ENCODE data around the gene COL4A4.

Gene COL4A4

DNA sequence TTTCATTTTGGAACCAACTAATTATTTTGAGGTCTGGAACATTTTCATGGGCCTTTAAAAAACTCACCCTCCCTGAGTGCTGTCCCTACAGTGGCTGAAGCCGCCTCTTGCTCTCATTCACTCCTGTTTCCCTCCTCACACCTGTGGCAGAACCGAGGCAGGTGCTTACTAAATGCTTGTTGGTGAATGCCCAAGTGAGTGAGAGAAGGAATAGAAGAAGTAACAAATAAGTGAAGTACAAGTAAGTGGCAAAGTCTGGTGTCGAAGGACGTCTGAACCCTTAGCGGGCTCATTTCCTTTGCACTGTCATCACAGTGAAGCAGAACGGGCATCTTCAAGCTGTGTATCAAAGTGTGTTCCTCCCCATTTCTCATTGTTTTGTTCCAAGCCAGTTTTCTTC, 192.9 kb downstream of the COL4A4 start:
- DNase-seq (ENCODE audit: low spot score in 2 of 2) (no peak), ATAC-seq (no peak)
- Mint-ChIP-seq H3K4me1 (no peaks in the 10 kb centered on the region), H3K4me3 (no peak overlapping the region), H3K27ac (peak overlapping the region; percentile 44), H3K9me3 (no peaks in the 10 kb centered on the region), H3K36me3 (no peaks in the 10 kb centered on the region)

DNA sequence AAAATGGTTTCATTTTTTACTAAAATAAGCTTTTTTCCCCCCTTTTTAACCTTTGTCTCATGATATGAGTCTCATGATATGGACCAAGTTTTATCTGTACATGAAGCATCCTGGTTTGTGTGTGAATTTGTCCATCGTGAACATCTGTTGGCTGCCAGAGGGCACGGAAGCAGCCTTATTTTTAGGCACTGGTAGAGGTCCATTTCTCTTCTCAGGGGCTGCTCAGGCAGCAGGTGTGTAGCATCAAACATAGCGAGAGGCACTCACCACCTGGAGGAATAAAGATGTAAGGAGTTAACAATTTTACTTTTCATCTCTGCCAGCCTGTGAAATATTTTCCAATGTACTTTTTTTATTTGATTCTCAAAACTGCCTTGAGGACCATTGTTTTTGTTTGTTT, 193.6 kb downstream of the COL4A4 start:
- H3K27ac Mint-ChIP-seq: peak overlapping the region; percentile 44
- no peak for DNase-seq (ENCODE audit: low spot score in 2 of 2)
- ATAC-seq: no peak
- H3K4me3 Mint-ChIP-seq: no peak overlapping the region
- H3K4me1 Mint-ChIP-seq: no peaks in the 10 kb centered on the region
- H3K36me3 Mint-ChIP-seq: no peaks in the 10 kb centered on the region
- H3K9me3 Mint-ChIP-seq: no peaks in the 10 kb centered on the region

DNA sequence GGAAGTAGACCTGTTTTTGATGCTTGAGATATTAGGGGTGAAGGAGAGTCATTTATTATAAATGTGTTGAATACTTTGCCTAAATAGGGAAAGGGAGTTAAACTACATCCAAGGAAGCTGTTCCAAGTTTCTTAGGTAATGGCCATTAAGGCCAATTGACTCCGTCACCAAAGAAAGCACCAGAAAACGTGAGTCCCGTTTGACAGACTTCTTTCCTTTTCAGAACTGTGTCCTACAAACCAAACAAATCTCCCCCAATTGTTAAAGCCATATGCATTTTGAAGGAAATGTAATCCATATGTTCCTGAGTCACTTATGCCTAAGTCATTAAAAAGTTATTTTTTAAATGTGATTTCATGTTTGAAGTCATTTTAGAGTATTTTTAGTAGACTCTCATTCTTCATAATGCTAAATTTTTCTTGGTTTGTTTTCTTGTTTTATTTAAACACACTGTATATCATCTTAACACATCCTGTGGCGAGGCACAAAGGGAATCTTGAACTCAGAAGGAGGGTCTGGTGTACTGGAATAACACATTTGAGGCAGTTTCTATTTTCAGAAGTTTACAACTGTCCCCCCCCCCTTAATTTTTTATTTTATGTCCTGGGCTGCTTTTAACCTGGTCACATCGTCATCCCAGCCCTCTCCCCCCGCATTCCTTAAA, 194.5 kb downstream of the COL4A4 start:
- ATAC-seq (no peak), DNase-seq (ENCODE audit: low spot score in 2 of 2) (no peak)
- Mint-ChIP-seq H3K4me1 (no peaks in the 10 kb centered on the region), H3K27ac (no peak overlapping the region), H3K4me3 (no peak overlapping the region), H3K36me3 (no peaks in the 10 kb centered on the region), H3K9me3 (no peaks in the 10 kb centered on the region)

DNA sequence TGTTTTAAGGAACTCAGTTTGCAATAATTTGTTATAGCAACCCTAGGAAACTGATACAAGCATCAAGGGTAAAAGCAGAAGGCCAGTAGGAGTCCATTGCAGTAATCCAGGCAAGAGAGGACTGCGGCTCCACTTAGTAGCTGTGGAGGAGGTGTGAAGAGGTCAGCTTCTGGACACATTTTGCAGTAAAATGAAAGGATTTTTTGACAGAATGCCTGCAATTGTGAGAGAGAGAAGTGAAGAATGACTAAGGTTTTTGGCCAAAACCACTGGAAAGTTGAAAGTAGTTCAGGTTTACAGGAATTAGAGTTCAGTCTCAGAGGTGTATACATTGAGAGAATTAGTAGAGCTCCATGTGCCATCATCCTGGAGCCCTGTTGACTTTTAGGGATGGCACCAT, 198.6 kb downstream of the COL4A4 start:
- Mint-ChIP-seq H3K9me3 (no peaks in the 10 kb centered on the region), H3K4me3 (no peak overlapping the region), H3K36me3 (no peaks in the 10 kb centered on the region), H3K4me1 (no peaks in the 10 kb centered on the region), H3K27ac (no peak overlapping the region)
- DNase-seq (ENCODE audit: low spot score in 2 of 2) (no peak), ATAC-seq (no peak)

DNA sequence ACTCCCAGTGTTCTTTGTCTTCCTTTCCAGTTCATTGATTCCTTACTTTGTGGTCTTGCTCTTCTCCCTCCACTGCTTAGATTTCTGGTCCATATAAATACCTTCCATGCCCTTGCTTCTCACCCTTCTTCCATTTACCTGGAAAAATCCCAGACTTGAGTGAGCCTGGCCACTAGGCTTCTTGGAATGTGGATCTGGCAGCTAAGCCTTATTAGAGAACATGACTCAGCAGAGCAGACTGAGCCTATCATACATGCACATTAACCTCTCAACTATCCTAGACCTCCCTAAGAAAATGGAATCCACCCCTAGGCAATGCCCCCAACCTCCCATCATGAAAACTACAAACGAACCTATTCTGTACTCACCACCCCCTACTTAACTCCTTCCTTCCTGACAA, 200.5 kb downstream of the COL4A4 start:
- no peaks in the 10 kb centered on the region for H3K36me3 Mint-ChIP-seq
- DNase-seq (ENCODE audit: low spot score in 2 of 2) (no peak), ATAC-seq (no peak)
- H3K4me3 Mint-ChIP-seq: no peak overlapping the region
- no peaks in the 10 kb centered on the region for H3K4me1 Mint-ChIP-seq
- peaks cover 3% of the 10 kb centered on the region for H3K9me3 Mint-ChIP-seq
- H3K27ac Mint-ChIP-seq: no peak overlapping the region

DNA sequence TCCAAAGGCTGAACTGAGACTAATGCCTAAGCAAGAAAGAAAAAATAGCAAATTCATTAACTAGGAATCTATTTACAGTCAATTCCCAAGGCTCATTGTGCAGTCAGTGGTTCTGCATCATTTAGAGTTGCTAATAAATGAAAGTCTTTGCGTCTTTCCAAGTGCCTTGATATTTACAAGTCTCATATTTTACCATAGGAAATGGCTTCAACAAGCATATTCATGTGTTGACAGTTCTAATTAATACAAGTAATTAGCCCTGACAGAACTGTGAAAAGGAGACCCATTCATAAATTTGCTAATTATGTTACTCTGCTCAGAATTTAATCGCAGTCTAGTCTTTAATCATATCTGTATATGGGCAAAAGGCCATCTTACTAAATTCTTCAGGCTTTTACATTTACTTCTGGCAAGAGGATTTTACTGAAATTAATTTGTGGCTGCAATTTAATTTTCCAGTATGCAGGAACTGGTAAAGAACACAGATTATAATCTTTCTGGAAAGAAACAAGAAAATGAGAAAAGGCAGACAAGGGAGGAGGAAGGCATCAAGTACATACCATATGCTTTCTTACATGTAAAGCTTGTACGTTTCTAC, 201.7 kb downstream of the COL4A4 start:
- ATAC-seq (no peak), DNase-seq (ENCODE audit: low spot score in 2 of 2) (no peak)
- H3K9me3 Mint-ChIP-seq: peaks cover 5% of the 10 kb centered on the region
- no peak overlapping the region for H3K4me3 Mint-ChIP-seq
- no peaks in the 10 kb centered on the region for H3K36me3 Mint-ChIP-seq
- H3K27ac Mint-ChIP-seq: no peak overlapping the region
- no peaks in the 10 kb centered on the region for H3K4me1 Mint-ChIP-seq

DNA sequence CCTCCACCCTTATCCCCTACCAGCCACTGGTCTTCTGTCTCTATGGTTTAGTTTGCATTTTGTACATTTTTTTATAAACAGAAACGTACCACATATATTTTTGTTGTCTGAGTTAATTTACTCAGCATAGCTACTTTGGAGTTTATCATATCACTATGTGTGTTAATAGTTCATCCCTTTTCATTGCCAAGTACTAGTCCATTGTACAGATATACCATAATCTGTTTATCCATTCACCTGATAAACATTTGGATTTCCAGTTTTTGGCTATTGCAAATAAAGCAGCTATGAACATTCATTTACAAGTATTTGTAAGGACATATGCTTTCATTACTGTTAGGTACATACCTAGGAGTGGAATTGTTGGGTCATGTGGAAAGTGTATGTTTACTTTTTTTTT, 204.6 kb downstream of the COL4A4 start:
- Mint-ChIP-seq H3K4me3 (no peak overlapping the region), H3K36me3 (no peaks in the 10 kb centered on the region), H3K4me1 (no peaks in the 10 kb centered on the region), H3K9me3 (peaks cover 13% of the 10 kb centered on the region), H3K27ac (no peak overlapping the region)
- DNase-seq (ENCODE audit: low spot score in 2 of 2) (no peak), ATAC-seq (no peak)

DNA sequence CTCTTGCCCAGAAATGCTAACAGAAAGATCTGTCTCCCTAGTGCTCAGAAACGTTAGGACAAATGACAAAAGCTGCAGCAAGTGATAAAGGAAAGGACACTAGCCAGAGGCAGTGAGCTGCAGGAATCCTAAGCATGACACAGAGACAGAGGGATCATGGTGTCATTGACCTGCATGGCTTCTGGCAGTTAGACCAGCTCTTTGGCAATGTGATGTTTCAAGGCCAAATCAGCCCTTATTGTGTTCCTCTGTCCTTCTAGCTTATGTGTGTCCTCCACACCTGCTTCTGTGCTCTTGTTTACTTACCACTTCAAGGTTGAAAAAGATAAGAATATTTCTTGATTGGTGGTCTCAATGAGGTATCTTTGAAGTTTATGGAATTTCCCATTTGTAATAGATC, 207.3 kb downstream of the COL4A4 start:
- no peaks in the 10 kb centered on the region for H3K36me3 Mint-ChIP-seq
- H3K27ac Mint-ChIP-seq: no peak overlapping the region
- DNase-seq (ENCODE audit: low spot score in 2 of 2): no peak

DNA sequence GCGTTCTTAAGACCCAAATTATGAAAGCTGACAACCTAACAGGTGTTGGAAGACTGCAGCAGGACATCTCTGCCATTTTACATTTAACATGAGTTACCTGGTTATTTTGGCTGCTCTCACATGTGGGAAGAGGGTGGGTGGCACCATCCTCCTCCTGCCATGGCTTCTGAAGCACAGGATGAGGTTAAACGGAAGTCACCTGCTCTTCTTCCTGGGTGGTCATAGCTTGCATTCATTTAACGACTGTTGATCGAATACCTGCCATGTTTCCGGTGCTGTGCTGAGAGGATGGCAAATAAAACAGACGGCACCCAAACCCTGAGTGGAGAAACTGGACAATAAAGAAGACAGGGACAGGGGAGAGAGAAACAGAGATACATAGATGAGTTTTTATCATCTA, 210.2 kb downstream of the COL4A4 start:
- ATAC-seq: no peak
- H3K36me3 Mint-ChIP-seq: no peaks in the 10 kb centered on the region
- H3K27ac Mint-ChIP-seq: no peak overlapping the region
- H3K4me1 Mint-ChIP-seq: no peaks in the 10 kb centered on the region
- H3K4me3 Mint-ChIP-seq: no peak overlapping the region
- DNase-seq (ENCODE audit: low spot score in 2 of 2): no peak
- peaks cover 11% of the 10 kb centered on the region for H3K9me3 Mint-ChIP-seq

More for the DNA sequence above, 207.3 kb downstream of the COL4A4 start:
- no peaks in the 10 kb centered on the region for H3K4me1 Mint-ChIP-seq
- ATAC-seq: no peak
- no peak overlapping the region for H3K4me3 Mint-ChIP-seq
- peaks cover 14% of the 10 kb centered on the region for H3K9me3 Mint-ChIP-seq

DNA sequence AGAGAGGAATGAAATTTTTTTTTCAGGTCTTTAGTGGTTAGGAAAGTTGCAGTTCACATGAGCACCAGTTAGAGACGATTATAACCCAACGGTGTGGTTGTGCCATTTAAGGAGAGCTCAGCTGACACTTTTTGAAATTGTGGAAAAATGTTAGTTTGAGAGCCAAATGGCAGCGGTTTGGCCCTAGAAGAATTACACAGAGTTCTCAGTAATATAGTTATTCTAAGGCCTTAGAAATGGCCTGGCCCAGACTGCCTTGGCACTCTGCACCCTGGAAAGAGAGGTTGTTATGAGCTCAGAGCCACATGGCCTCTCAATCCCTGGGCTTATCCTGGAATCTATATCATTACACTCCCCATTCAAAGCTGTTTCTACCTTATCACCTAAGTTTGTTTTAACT, 210.8 kb downstream of the COL4A4 start:
- peaks cover 11% of the 10 kb centered on the region for H3K9me3 Mint-ChIP-seq
- DNase-seq (ENCODE audit: low spot score in 2 of 2) (no peak), ATAC-seq (no peak)
- H3K36me3 Mint-ChIP-seq: no peaks in the 10 kb centered on the region
- no peak overlapping the region for H3K4me3 Mint-ChIP-seq
- H3K4me1 Mint-ChIP-seq: no peaks in the 10 kb centered on the region
- no peak overlapping the region for H3K27ac Mint-ChIP-seq

Data from stimulated activated effector memory CD8-positive, alpha-beta T cell treated with anti-CD3 and anti-CD28 coated beads, Interleukin-12 subunit alpha, Interleukin-12 subunit beta, amount 100 ng/mL, for 72 hours (primary cell).